ENCODE measurements around the gene HOXB3. TPM values are rescaled to one million over a fixed set of nuclear protein-coding genes. Genes with fewer than 3 reads are reported as not detected.

Gene HOXB3
- total and polyA plus RNA-seq, 7 donors: 0.96 to 8.8 (median 1.5) TPM

GRCh38 chr17:48624544-48625494 is 34.8 kb upstream of the HOXB3 start:
- WGBS, 3 donors: 1 to 4% (median 2%) methylated on average over 47 to 66 of the region's 66 CpGs
- no peak for DNase-seq
- no peaks in the 10 kb centered on the region for H3K9me3 ChIP-seq
- intact Hi-C loops (cut with DNase I): no loop called here
- TF ChIP-seq CTCF (IDR thresholded peaks at IDR 0.05): no peak
- H3K36me3 ChIP-seq (ENCODE audit: insufficient read depth in 1 of 2, low read depth in 1 of 2): no peaks in the 10 kb centered on the region
- ATAC-seq: peak; percentile 22 to 63 (median 44)
- H3K27me3 ChIP-seq (ENCODE audit: insufficient read depth in 3 of 3, low read length in 2 of 3): peaks cover 5 to 100% (median 62%) of the 10 kb centered on the region in 3 donors
- peak overlapping the region; percentile 62 for H3K4me3 ChIP-seq
- no peak overlapping the region for H3K27ac ChIP-seq
- H3K4me1 ChIP-seq: peaks cover 20% of the 10 kb centered on the region

GRCh38 chr17:48624118-48624517 is 34.1 kb upstream of the HOXB3 start:
- H3K27me3 ChIP-seq (ENCODE audit: insufficient read depth in 3 of 3, low read length in 2 of 3): peaks cover 5 to 100% (median 60%) of the 10 kb centered on the region in 3 donors
- intact Hi-C loops (cut with DNase I): no loop called here
- WGBS, 3 donors: 23 to 31% (median 25%) methylated on average over 5 of the region's 5 CpGs

GRCh38 chr17:48623583-48623982 is 33.5 kb upstream of the HOXB3 start:
- Histone ChIP-seq H3K4me3 (no peak overlapping the region), H3K9me3 (no peaks in the 10 kb centered on the region), H3K4me1 (peaks cover 20% of the 10 kb centered on the region), H3K36me3 (ENCODE audit: insufficient read depth in 1 of 2, low read depth in 1 of 2) (no peaks in the 10 kb centered on the region), H3K27ac (no peak overlapping the region), H3K27me3 (ENCODE audit: insufficient read depth in 3 of 3, low read length in 2 of 3) (peaks cover 5 to 99% (median 57%) of the 10 kb centered on the region in 3 donors)
- TF ChIP-seq CTCF (IDR thresholded peaks at IDR 0.05): no peak
- WGBS, 3 donors: 23 to 32% (median 31%) methylated on average over 4 of the region's 4 CpGs
- intact Hi-C loops (cut with DNase I): no loop called here
- ATAC-seq (no peak), DNase-seq (no peak)

More at GRCh38 chr17:48624118-48624517, 34.1 kb upstream of the HOXB3 start:
- DNase-seq: no peak
- Histone ChIP-seq H3K4me3 (no peak overlapping the region), H3K9me3 (no peaks in the 10 kb centered on the region), H3K27ac (no peak overlapping the region), H3K36me3 (ENCODE audit: insufficient read depth in 1 of 2, low read depth in 1 of 2) (no peaks in the 10 kb centered on the region), H3K4me1 (peaks cover 20% of the 10 kb centered on the region)
- no peak for TF ChIP-seq CTCF (IDR thresholded peaks at IDR 0.05)
- no peak for ATAC-seq

GRCh38 chr17:48622857-48623256 is 32.8 kb upstream of the HOXB3 start:
- peaks cover 20% of the 10 kb centered on the region for H3K4me1 ChIP-seq
- H3K9me3 ChIP-seq: no peaks in the 10 kb centered on the region
- ATAC-seq: no peak
- intact Hi-C loops (cut with DNase I): no loop called here
- H3K27ac ChIP-seq: no peak overlapping the region
- no peak for TF ChIP-seq CTCF (IDR thresholded peaks at IDR 0.05)
- H3K4me3 ChIP-seq: no peak overlapping the region
- H3K27me3 ChIP-seq (ENCODE audit: insufficient read depth in 3 of 3, low read length in 2 of 3): peaks cover 10 to 98% (median 59%) of the 10 kb centered on the region in 3 donors
- H3K36me3 ChIP-seq (ENCODE audit: insufficient read depth in 1 of 2, low read depth in 1 of 2): no peaks in the 10 kb centered on the region
- WGBS, 3 donors: 22 to 35% (median 30%) methylated on average over 11 of the region's 11 CpGs
- no peak for DNase-seq
